GM18502 (cell line): ENCODE data around the gene C11orf16.
A peak's percentile ranks its signal among the peaks of the same experiment; 100 is the strongest.
"Not testable (repeated sequence)": the region's sequence is repeated elsewhere in the genome, so short reads cannot be mapped to it uniquely, and the experiment has no call there.

Source experiments
- ATAC-seq: cut with Tn5 transposase; IDR thresholded peaks from one replicate; pipeline ENCODE4 v1.9.1; 2021; ENCODE audit warnings: mild to moderate bottlenecking; ENCODE audit not compliant: unreplicated experiment, poor library complexity

Gene C11orf16

GRCh38 chr11:8937159-8937558, 4.4 kb upstream of the C11orf16 start:
- ATAC-seq: no peak

GRCh38 chr11:8935789-8936188, 3.0 kb upstream of the C11orf16 start:
- ATAC-seq: not testable (repeated sequence)

- ATAC-seq: no peak
Measured at GRCh38 chr11:8934742-8935488, 2.2 kb upstream of the C11orf16 start.

GRCh38 chr11:8933931-8934330, 1.2 kb upstream of the C11orf16 start:
- ATAC-seq: no peak

GRCh38 chr11:8930456-8931175, 2.1 kb downstream of the C11orf16 start:
- ATAC-seq: no peak

- no peak for ATAC-seq
Measured at GRCh38 chr11:8928981-8929615, 3.6 kb downstream of the C11orf16 start.

- ATAC-seq: no peak
Measured at GRCh38 chr11:8928205-8928604, 4.5 kb downstream of the C11orf16 start.

- ATAC-seq: no peak
Measured at GRCh38 chr11:8927233-8927632, 5.5 kb downstream of the C11orf16 start.

- no peak for ATAC-seq
Measured at GRCh38 chr11:8926236-8926635, 6.5 kb downstream of the C11orf16 start.

- no peak for ATAC-seq
Measured at GRCh38 chr11:8925711-8926110, 7.0 kb downstream of the C11orf16 start.

- no peak for ATAC-seq
Measured at GRCh38 chr11:8922691-8923090, 10.1 kb downstream of the C11orf16 start.

- no peak for ATAC-seq
Measured at GRCh38 chr11:8917157-8917825, 15.5 kb downstream of the C11orf16 start.

GRCh38 chr11:8914661-8915018, 18.1 kb downstream of the C11orf16 start:
- ATAC-seq: no peak

- ATAC-seq: no peak
Measured at GRCh38 chr11:8913961-8914660, 18.6 kb downstream of the C11orf16 start.

- ATAC-seq: peak; percentile 75
Measured at GRCh38 chr11:8911029-8911823, 21.5 kb downstream of the C11orf16 start, which contains the start of gene AKIP1. AKIP1 (plus strand) TSS chr11:8911189; CDS start chr11:8911450, 261 bp downstream.

- peak; percentile 4 for ATAC-seq
Measured at GRCh38 chr11:8910649-8911026, 22.1 kb downstream of the C11orf16 start.

- ATAC-seq: no peak
Measured at GRCh38 chr11:8908099-8908498, 24.6 kb downstream of the C11orf16 start.

- no peak for ATAC-seq
Measured at GRCh38 chr11:8907116-8907515, 25.6 kb downstream of the C11orf16 start.

GRCh38 chr11:8905528-8906165, 27.1 kb downstream of the C11orf16 start:
- ATAC-seq: no peak
